NCI-H1105 (cell line): ENCODE measurements around the gene DNTTIP2.
"Not testable (repeated sequence)": the region's sequence is repeated elsewhere in the genome, so short reads cannot be mapped to it uniquely, and the experiment has no call there.

Source experiments
- DNase-seq: peaks from one replicate; lab custom pipeline; 2025; lab: John Stamatoyannopoulos, UW

Gene DNTTIP2

GRCh38 chr1:93878889-93879586 is at the start of gene DNTTIP2:
Gene DNTTIP2, minus strand, starts transcription at chr1:93879206. Its CDS starts 58 bp downstream, at chr1:93879148.
- peak; percentile 95 for DNase-seq

GRCh38 chr1:93925206-93925605 is 46.2 kb upstream of the DNTTIP2 start:
- DNase-seq = no peak

- DNase-seq = no peak
Observed at GRCh38 chr1:93919780-93920179, 40.8 kb upstream of the DNTTIP2 start.

- DNase-seq = no peak
Observed at GRCh38 chr1:93917302-93917701, 38.3 kb upstream of the DNTTIP2 start.

GRCh38 chr1:93910880-93911279 is 31.9 kb upstream of the DNTTIP2 start:
- DNase-seq = not testable (repeated sequence)

- DNase-seq = no peak
Observed at GRCh38 chr1:93910305-93910704, 31.3 kb upstream of the DNTTIP2 start.

GRCh38 chr1:93909146-93910050 is 30.4 kb upstream of the DNTTIP2 start, which contains the start of gene GCLM:
Gene GCLM, minus strand, starts transcription at chr1:93909430. Its CDS starts 267 bp downstream, at chr1:93909163.
- peak; percentile 89 for DNase-seq

GRCh38 chr1:93908394-93909145 is 29.6 kb upstream of the DNTTIP2 start:
- DNase-seq = peak; percentile 12

- DNase-seq = peak; percentile 13
Observed at GRCh38 chr1:93907718-93908117, 28.7 kb upstream of the DNTTIP2 start.

- DNase-seq = no peak
Observed at GRCh38 chr1:93906480-93906879, 27.5 kb upstream of the DNTTIP2 start.

GRCh38 chr1:93905734-93906133 is 26.7 kb upstream of the DNTTIP2 start:
- no peak for DNase-seq

- DNase-seq = no peak
Observed at GRCh38 chr1:93905051-93905450, 26.0 kb upstream of the DNTTIP2 start.

GRCh38 chr1:93904228-93904627 is 25.2 kb upstream of the DNTTIP2 start:
- DNase-seq = no peak

- no peak for DNase-seq
Observed at GRCh38 chr1:93900723-93901504, 21.9 kb upstream of the DNTTIP2 start.

GRCh38 chr1:93899543-93900207 is 20.7 kb upstream of the DNTTIP2 start:
- no peak for DNase-seq

- DNase-seq = no peak
Observed at GRCh38 chr1:93888900-93889299, 9.9 kb upstream of the DNTTIP2 start.

- DNase-seq = no peak
Observed at GRCh38 chr1:93882269-93882668, 3.3 kb upstream of the DNTTIP2 start.

- DNase-seq = no peak
Observed at GRCh38 chr1:93880731-93881130, 1.7 kb upstream of the DNTTIP2 start.

GRCh38 chr1:93878501-93878888 is 511 bp downstream of the DNTTIP2 start:
- no peak for DNase-seq

GRCh38 chr1:93877529-93877928 is 1.5 kb downstream of the DNTTIP2 start:
- no peak for DNase-seq

GRCh38 chr1:93876244-93876643 is 2.8 kb downstream of the DNTTIP2 start:
- DNase-seq = no peak
